WTC11 (cell line): ENCODE measurements around the gene SYDE2. TPM values are rescaled to one million over a fixed set of nuclear protein-coding genes. Genes with fewer than 3 reads are reported as not detected.
A peak's percentile ranks its signal among the peaks of the same experiment; 100 is the strongest.

Source experiments
- ATAC-seq: fragments of 200-7000 bp; cut with Tn5 transposase; 2 replicates; pipeline ENCODE4 v1.10.0; 2021; ENCODE audit warnings: mild to moderate bottlenecking, moderate library complexity
- CTCF ChIA-PET: fragments of 300-600 bp; sonication (Branson Sonifier 250); formaldehyde crosslinking; loops from one replicate; lab custom pipeline; 2021; ENCODE audit warnings: antibody characterized with exemption; lab: Charles Lee
- POLR2A ChIA-PET: fragments of 350-600 bp; sonication (Branson Sonifier 250); formaldehyde crosslinking; loops from one replicate; lab custom pipeline; 2021; ENCODE audit warnings: antibody characterized with exemption; lab: Charles Lee
- DNase-seq: peaks from one replicate; pipeline ENCODE4 v3.0.0; 2021; ENCODE audit warnings: low spot score
- H3K27ac Mint-ChIP-seq: 2 replicates; pipeline ENCODE4 v1.8.0; 2021; ENCODE audit warnings: mixed read lengths
- H3K27me3 Mint-ChIP-seq: 2 replicates; pipeline ENCODE4 v1.8.0; 2021; ENCODE audit warnings: low read depth, mild to moderate bottlenecking, moderate library complexity, mixed read lengths
- H3K36me3 Mint-ChIP-seq: 2 replicates; pipeline ENCODE4 v1.8.0; 2021; ENCODE audit warnings: mixed read lengths
- H3K4me1 Mint-ChIP-seq: 2 replicates; pipeline ENCODE4 v1.8.0; 2022; ENCODE audit warnings: mixed read lengths
- H3K4me3 Mint-ChIP-seq: 2 replicates; pipeline ENCODE4 v1.8.0; 2021; ENCODE audit warnings: mild to moderate bottlenecking, moderate library complexity, mixed read lengths
- H3K9me3 Mint-ChIP-seq: 2 replicates; pipeline ENCODE4 v1.8.0; 2021; ENCODE audit warnings: mixed read lengths
- AFF4 ChIP-seq: sonication (generic); formaldehyde crosslinking; IDR thresholded peaks from 2 replicates; pipeline ENCODE4 v1.8.1; 2023; ENCODE audit warnings: mild to moderate bottlenecking, missing genetic modification reagents, borderline replicate concordance
- ATF3 ChIP-seq: sonication (generic); formaldehyde crosslinking; conservative IDR thresholded peaks from 2 replicates; pipeline ENCODE4 v1.8.1; 2022; ENCODE audit warnings: mild to moderate bottlenecking, missing genetic modification reagents
- CREB1 ChIP-seq: sonication (generic); formaldehyde crosslinking; IDR thresholded peaks from 2 replicates; pipeline ENCODE4 v1.8.0; 2023; ENCODE audit warnings: mild to moderate bottlenecking, missing genetic modification reagents
- CREM ChIP-seq: sonication (generic); formaldehyde crosslinking; IDR thresholded peaks from 2 replicates; pipeline ENCODE4 v1.8.1; 2022; ENCODE audit warnings: mild to moderate bottlenecking, missing genetic modification reagents, moderate library complexity
- E2F1 ChIP-seq: sonication (generic); formaldehyde crosslinking; IDR thresholded peaks from 2 replicates; pipeline ENCODE4 v1.8.0; 2022; ENCODE audit warnings: mild to moderate bottlenecking, missing genetic modification reagents
- FOXK1 ChIP-seq: sonication (generic); formaldehyde crosslinking; IDR thresholded peaks from 2 replicates; pipeline ENCODE4 v1.8.0; 2022; ENCODE audit warnings: mild to moderate bottlenecking, moderate library complexity, missing genetic modification reagents
- FOXP4 ChIP-seq: sonication (generic); formaldehyde crosslinking; IDR thresholded peaks from 2 replicates; pipeline ENCODE4 v1.8.0; 2022; ENCODE audit warnings: mild to moderate bottlenecking, missing genetic modification reagents
- GTF2I ChIP-seq: fragments of 250-450 bp; sonication (Bioruptor Pico); conservative IDR thresholded peaks from 2 replicates; pipeline ENCODE4 v1.4.0; 2021; ENCODE audit warnings: mild to moderate bottlenecking
- HMGA2 ChIP-seq: fragments of 250-450 bp; sonication (Bioruptor Pico); IDR thresholded peaks from 2 replicates; pipeline ENCODE4 v1.4.0; 2021; ENCODE audit warnings: mild to moderate bottlenecking, moderate library complexity
- HMGXB4 ChIP-seq: sonication (generic); formaldehyde crosslinking; IDR thresholded peaks from 2 replicates; pipeline ENCODE4 v1.8.1; 2023; ENCODE audit warnings: mild to moderate bottlenecking, moderate library complexity, missing genetic modification reagents
- MXD4 ChIP-seq: fragments of 250-450 bp; sonication (Bioruptor Pico); IDR thresholded peaks from 2 replicates; pipeline ENCODE4 v1.8.0; 2021; ENCODE audit warnings: mild to moderate bottlenecking, moderate library complexity, borderline replicate concordance
- NR1H2 ChIP-seq: sonication (generic); formaldehyde crosslinking; IDR thresholded peaks from 2 replicates; pipeline ENCODE4 v1.9.0; 2021; ENCODE audit warnings: mild to moderate bottlenecking, moderate library complexity, missing genetic modification reagents
- NR3C1 ChIP-seq: sonication (generic); formaldehyde crosslinking; conservative IDR thresholded peaks from 2 replicates; pipeline ENCODE4 v1.8.1; 2023; ENCODE audit warnings: low read depth, mild to moderate bottlenecking, missing genetic modification reagents
- OVOL2 ChIP-seq: fragments of 250-450 bp; sonication (Bioruptor Pico); IDR thresholded peaks from 2 replicates; pipeline ENCODE4 v1.9.0; 2021; ENCODE audit warnings: mild to moderate bottlenecking, borderline replicate concordance
- TEAD1 ChIP-seq: sonication (generic); formaldehyde crosslinking; IDR thresholded peaks from 2 replicates; pipeline ENCODE4 v1.8.0; 2022; ENCODE audit warnings: mild to moderate bottlenecking, missing genetic modification reagents
- TEAD4 ChIP-seq: sonication (generic); formaldehyde crosslinking; IDR thresholded peaks from 2 replicates; pipeline ENCODE4 v1.8.0; 2022; ENCODE audit warnings: mild to moderate bottlenecking, missing genetic modification reagents
- ZNF232 ChIP-seq: sonication (generic); formaldehyde crosslinking; IDR thresholded peaks from 2 replicates; pipeline ENCODE4 v1.8.0; 2022; ENCODE audit warnings: mild to moderate bottlenecking, missing genetic modification reagents
- ZNF263 ChIP-seq: sonication (generic); formaldehyde crosslinking; IDR thresholded peaks from 2 replicates; pipeline ENCODE4 v1.8.1; 2022; ENCODE audit warnings: low read depth, mild to moderate bottlenecking, moderate library complexity, missing genetic modification reagents
- ZNF396 ChIP-seq: fragments of 250-450 bp; sonication (Bioruptor Pico); IDR thresholded peaks from 2 replicates; pipeline ENCODE4 v1.8.0; 2021; ENCODE audit warnings: mild to moderate bottlenecking, moderate library complexity, borderline replicate concordance
- ZNF423 ChIP-seq: fragments of 250-450 bp; sonication (Bioruptor Pico); IDR thresholded peaks from 2 replicates; pipeline ENCODE4 v2.1.2; 2022; ENCODE audit warnings: mild to moderate bottlenecking, moderate library complexity
- ZNF671 ChIP-seq: fragments of 250-450 bp; sonication (Bioruptor Pico); IDR thresholded peaks from 2 replicates; pipeline ENCODE4 v1.8.0; 2021; ENCODE audit warnings: mild to moderate bottlenecking
- total RNA-seq: library from RNA; stranded (reverse); gene quantifications from 3 replicates; pipeline ENCODE4 v1.2.3, GENCODE V29; 2021
- TF ChIP-seq, protein P1 (sequence below): sonication (generic); formaldehyde crosslinking; IDR thresholded peaks from 2 replicates; pipeline ENCODE4 v1.8.0; 2022; ENCODE audit warnings: missing genetic modification reagents

The SYDE2 gene
- total RNA-seq, 1 experiment from 2014 or later: 13.8 TPM

DNA sequence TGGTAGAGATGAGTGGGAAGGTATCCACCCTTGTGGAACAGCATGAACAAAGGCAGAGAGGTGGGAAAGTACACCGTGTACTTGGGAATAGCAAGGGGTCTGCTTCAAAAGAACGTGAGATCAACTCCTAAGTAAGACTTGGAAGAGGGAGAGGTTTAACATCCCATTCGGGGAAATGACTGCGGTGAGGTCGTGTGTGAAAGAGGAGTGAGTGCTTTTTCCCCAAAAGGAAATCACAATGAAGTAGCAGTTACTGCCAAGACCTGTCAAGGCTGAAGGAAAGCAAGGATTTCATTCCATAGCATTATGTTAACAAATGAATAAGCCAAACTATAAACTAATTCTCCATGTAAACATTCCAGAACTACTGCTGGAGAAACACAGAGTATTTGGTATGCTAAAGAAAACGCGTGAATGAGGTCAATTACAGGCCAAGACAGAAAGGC is 20.0 kb upstream of the SYDE2 start (continued):
- TF ChIP-seq E2F1 (CRISPR knock-in tag): no peak
- no peak for TF ChIP-seq ZNF671 (CRISPR knock-in tag)
- TF ChIP-seq NR3C1 (CRISPR knock-in tag): no peak
- TF ChIP-seq TEAD1 (CRISPR knock-in tag): no peak
- TF ChIP-seq FOXK1 (CRISPR knock-in tag): no peak
- no peak for TF ChIP-seq ZNF263 (CRISPR knock-in tag)

GRCh38 chr1:85219853-85220610 is 19.2 kb upstream of the SYDE2 start:
- no peak overlapping the region for H3K4me3 Mint-ChIP-seq

More at GRCh38 chr1:85219853-85220610, 19.2 kb upstream of the SYDE2 start:
- no peak overlapping the region for H3K27ac Mint-ChIP-seq
- TF ChIP-seq TEAD4 (no peak), AFF4 (CRISPR knock-in tag) (no peak), HMGA2 (CRISPR knock-in tag) (no peak), NR1H2 (CRISPR knock-in tag) (no peak), HMGXB4 (CRISPR knock-in tag) (no peak), ZNF396 (no peak), ATF3 (no peak), MXD4 (CRISPR knock-in tag) (no peak), ZNF232 (CRISPR knock-in tag) (no peak), OVOL2 (no peak), GTF2I (CRISPR knock-in tag) (no peak), CREM (CRISPR knock-in tag) (no peak), CREB1 (no peak), ZNF423 (CRISPR knock-in tag) (no peak), FOXP4 (CRISPR knock-in tag) (no peak)
- TF ChIP-seq, protein P1, sequence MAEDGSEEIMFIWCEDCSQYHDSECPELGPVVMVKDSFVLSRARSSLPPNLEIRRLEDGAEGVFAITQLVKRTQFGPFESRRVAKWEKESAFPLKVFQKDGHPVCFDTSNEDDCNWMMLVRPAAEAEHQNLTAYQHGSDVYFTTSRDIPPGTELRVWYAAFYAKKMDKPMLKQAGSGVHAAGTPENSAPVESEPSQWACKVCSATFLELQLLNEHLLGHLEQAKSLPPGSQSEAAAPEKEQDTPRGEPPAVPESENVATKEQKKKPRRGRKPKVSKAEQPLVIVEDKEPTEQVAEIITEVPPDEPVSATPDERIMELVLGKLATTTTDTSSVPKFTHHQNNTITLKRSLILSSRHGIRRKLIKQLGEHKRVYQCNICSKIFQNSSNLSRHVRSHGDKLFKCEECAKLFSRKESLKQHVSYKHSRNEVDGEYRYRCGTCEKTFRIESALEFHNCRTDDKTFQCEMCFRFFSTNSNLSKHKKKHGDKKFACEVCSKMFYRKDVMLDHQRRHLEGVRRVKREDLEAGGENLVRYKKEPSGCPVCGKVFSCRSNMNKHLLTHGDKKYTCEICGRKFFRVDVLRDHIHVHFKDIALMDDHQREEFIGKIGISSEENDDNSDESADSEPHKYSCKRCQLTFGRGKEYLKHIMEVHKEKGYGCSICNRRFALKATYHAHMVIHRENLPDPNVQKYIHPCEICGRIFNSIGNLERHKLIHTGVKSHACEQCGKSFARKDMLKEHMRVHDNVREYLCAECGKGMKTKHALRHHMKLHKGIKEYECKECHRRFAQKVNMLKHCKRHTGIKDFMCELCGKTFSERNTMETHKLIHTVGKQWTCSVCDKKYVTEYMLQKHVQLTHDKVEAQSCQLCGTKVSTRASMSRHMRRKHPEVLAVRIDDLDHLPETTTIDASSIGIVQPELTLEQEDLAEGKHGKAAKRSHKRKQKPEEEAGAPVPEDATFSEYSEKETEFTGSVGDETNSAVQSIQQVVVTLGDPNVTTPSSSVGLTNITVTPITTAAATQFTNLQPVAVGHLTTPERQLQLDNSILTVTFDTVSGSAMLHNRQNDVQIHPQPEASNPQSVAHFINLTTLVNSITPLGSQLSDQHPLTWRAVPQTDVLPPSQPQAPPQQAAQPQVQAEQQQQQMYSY (CRISPR knock-in tag): no peak
- no peaks in the 10 kb centered on the region for H3K36me3 Mint-ChIP-seq
- no peaks in the 10 kb centered on the region for H3K27me3 Mint-ChIP-seq
- 0 out of 2 replicates have a peak, but pooled peaks cover 5% of the 10 kb centered on the region for H3K9me3 Mint-ChIP-seq
- H3K4me1 Mint-ChIP-seq: peaks cover 38% of the 10 kb centered on the region
- ATAC-seq (peak; percentile 68), DNase-seq (no peak)
- ChIA-PET CTCF (interaction anchor here (1.3 to 2.8 kb wide), 2 partner anchors 40 to 275 kb away, joined by 6 to 8 read pairs; partner anchors contain the start of gene C1orf52), POLR2A (interaction anchor here (0.8 kb wide), 1 partner anchor 39 kb away, joined by 3 read pairs; no protein-coding TSS in a partner anchor)
